ENCODE measurements around the gene UBL5.
A peak's percentile ranks its signal among the peaks of the same experiment; 100 is the strongest.
"Not testable (repeated sequence)": the region's sequence is repeated elsewhere in the genome, so short reads cannot be mapped to it uniquely, and the experiment has no call there.

The UBL5 gene

DNA sequence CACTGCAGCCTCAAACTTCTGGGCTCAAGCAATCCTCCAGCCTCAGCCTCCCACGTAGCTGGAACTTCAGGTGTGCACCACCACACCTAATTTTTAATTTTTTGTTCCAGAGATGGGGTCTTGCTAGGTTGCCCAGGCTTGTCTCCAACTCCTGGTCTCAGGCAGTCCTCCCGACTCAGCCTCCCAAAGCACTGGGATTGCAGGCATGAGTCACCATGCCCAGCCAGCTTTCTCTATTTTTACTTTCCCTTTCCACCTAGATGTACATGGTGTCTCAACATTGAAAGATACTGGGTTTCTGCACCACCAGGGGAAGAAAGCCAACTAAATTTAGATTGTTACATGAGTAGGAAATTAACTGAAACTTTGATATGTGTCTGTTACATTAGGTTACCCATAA is 45.4 kb upstream of the UBL5 start (continued):
- TF ChIP-seq, protein P1, sequence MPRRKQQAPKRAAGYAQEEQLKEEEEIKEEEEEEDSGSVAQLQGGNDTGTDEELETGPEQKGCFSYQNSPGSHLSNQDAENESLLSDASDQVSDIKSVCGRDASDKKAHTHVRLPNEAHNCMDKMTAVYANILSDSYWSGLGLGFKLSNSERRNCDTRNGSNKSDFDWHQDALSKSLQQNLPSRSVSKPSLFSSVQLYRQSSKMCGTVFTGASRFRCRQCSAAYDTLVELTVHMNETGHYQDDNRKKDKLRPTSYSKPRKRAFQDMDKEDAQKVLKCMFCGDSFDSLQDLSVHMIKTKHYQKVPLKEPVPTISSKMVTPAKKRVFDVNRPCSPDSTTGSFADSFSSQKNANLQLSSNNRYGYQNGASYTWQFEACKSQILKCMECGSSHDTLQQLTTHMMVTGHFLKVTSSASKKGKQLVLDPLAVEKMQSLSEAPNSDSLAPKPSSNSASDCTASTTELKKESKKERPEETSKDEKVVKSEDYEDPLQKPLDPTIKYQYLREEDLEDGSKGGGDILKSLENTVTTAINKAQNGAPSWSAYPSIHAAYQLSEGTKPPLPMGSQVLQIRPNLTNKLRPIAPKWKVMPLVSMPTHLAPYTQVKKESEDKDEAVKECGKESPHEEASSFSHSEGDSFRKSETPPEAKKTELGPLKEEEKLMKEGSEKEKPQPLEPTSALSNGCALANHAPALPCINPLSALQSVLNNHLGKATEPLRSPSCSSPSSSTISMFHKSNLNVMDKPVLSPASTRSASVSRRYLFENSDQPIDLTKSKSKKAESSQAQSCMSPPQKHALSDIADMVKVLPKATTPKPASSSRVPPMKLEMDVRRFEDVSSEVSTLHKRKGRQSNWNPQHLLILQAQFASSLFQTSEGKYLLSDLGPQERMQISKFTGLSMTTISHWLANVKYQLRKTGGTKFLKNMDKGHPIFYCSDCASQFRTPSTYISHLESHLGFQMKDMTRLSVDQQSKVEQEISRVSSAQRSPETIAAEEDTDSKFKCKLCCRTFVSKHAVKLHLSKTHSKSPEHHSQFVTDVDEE (CRISPR knock-in tag; IDR thresholded peaks at IDR 0.05) = no peak

DNA sequence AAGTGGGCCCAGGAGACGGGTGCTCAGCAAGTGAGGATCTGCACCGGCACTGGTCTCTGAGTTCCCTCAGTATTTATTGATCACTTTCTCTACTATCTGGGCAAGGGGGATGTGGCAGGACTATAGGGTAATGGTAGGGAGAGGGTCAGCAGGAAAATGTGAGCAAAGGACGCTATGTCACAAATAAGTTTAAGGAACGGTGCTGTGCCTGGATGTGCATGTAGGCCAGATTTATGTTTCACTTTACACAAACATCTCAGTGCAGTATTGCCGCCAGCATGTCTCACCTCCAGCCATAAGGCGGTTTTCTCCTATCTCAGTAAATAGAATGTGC is 43.6 kb upstream of the UBL5 start:
- not testable (repeated sequence) for ATAC-seq

DNA sequence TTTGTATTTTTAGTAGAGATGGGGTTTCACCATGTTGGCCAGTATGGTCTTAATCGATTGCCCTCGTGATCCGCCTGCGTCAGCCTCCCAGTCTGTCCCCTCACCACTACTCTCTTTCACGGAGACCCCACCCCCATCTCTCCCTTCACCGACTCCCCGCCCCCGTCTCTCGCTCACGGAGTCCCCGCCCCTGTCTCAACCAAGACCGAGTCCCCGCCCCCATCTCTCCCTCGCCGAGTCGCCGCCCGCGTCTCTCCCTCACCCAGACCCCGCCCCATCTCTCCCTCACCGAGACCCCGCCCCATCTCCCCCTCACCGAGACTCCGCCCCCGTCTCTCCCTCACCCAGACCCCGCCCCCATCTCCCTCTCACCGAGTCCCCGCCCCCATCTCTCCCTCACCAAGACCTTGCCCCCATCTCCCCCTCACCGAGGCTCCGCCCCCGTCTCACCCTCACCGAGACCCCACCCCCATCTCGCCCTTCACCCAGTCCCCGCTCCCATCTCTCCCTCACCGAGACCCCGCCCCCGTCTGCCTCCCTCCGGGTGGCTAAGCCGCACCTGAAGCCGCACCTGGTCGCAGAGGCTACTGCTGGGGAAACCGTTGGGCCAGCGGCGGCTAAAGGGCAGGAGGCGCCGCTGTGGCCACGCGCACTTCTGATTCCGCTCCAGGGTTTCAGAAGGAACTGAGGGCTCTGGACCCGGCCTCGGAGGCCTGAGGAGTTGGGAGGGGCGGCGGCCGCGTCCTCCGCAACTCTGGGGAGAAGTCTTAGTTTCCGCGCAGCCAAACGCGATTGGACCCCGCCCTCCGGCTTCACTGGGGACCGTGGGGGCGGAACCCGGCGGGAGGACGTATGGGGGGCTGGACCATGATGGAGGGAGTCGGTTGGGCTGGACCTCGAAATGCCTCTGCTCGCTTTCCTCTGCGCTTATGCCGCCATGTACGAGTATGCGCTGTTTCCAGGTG is 42.1 kb upstream of the UBL5 start:
- TF ChIP-seq, protein P2, sequence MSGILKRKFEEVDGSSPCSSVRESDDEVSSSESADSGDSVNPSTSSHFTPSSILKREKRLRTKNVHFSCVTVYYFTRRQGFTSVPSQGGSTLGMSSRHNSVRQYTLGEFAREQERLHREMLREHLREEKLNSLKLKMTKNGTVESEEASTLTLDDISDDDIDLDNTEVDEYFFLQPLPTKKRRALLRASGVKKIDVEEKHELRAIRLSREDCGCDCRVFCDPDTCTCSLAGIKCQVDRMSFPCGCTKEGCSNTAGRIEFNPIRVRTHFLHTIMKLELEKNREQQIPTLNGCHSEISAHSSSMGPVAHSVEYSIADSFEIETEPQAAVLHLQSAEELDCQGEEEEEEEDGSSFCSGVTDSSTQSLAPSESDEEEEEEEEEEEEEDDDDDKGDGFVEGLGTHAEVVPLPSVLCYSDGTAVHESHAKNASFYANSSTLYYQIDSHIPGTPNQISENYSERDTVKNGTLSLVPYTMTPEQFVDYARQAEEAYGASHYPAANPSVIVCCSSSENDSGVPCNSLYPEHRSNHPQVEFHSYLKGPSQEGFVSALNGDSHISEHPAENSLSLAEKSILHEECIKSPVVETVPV (CRISPR knock-in tag; IDR thresholded peaks at IDR 0.05) = no peak
- TF ChIP-seq ZC3H10 (CRISPR knock-in tag; IDR thresholded peaks at IDR 0.05) = no peak
- ATAC-seq = peak; percentile 88

DNA sequence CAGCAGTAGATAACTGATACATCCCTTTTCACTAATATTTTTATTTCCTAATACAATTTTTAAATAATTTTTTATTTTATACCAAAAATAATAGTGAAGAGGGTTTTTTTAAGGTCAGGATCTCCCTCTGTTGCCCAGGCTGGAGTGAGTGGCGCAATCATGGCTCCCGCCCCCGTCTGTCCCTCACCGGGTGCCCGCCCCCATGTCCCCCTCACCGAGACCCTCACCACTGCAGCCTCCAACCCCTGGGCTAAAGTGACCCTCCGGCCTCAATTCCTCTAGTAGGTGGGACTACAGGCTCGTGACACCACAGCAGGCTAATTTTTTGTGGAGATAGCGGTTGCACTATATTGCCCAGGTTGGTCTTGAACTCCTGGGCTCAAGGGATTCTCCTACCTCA is 41.4 kb upstream of the UBL5 start:
- TF ChIP-seq BACH2 (CRISPR knock-in tag; IDR thresholded peaks at IDR 0.05; ENCODE audit: borderline replicate concordance) = no peak
- no peak for TF ChIP-seq TCF4 (CRISPR knock-in tag; IDR thresholded peaks at IDR 0.05; ENCODE audit: borderline replicate concordance)
- TF ChIP-seq, protein P3, sequence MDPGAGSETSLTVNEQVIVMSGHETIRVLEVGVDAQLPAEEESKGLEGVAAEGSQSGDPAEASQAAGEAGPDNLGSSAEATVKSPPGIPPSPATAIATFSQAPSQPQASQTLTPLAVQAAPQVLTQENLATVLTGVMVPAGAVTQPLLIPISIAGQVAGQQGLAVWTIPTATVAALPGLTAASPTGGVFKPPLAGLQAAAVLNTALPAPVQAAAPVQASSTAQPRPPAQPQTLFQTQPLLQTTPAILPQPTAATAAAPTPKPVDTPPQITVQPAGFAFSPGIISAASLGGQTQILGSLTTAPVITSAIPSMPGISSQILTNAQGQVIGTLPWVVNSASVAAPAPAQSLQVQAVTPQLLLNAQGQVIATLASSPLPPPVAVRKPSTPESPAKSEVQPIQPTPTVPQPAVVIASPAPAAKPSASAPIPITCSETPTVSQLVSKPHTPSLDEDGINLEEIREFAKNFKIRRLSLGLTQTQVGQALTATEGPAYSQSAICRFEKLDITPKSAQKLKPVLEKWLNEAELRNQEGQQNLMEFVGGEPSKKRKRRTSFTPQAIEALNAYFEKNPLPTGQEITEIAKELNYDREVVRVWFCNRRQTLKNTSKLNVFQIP (CRISPR knock-in tag; IDR thresholded peaks at IDR 0.05; ENCODE audit: borderline replicate concordance, low read depth) = no peak
- no peak for TF ChIP-seq PPARA (CRISPR knock-in tag; IDR thresholded peaks at IDR 0.05; ENCODE audit: borderline replicate concordance)
- no peak for TF ChIP-seq ZC3H10 (CRISPR knock-in tag; IDR thresholded peaks at IDR 0.05)
- no peak for TF ChIP-seq ZFP30 (CRISPR knock-in tag; IDR thresholded peaks at IDR 0.05)
- no peak for TF ChIP-seq TOX (CRISPR knock-in tag; IDR thresholded peaks at IDR 0.05; ENCODE audit: borderline replicate concordance)
- TF ChIP-seq, protein P4, sequence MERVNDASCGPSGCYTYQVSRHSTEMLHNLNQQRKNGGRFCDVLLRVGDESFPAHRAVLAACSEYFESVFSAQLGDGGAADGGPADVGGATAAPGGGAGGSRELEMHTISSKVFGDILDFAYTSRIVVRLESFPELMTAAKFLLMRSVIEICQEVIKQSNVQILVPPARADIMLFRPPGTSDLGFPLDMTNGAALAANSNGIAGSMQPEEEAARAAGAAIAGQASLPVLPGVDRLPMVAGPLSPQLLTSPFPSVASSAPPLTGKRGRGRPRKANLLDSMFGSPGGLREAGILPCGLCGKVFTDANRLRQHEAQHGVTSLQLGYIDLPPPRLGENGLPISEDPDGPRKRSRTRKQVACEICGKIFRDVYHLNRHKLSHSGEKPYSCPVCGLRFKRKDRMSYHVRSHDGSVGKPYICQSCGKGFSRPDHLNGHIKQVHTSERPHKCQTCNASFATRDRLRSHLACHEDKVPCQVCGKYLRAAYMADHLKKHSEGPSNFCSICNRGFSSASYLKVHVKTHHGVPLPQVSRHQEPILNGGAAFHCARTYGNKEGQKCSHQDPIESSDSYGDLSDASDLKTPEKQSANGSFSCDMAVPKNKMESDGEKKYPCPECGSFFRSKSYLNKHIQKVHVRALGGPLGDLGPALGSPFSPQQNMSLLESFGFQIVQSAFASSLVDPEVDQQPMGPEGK (CRISPR knock-in tag; IDR thresholded peaks at IDR 0.05; ENCODE audit: borderline replicate concordance) = no peak
- no peak for TF ChIP-seq ESRRG (CRISPR knock-in tag; IDR thresholded peaks at IDR 0.05)
- TF ChIP-seq ARNTL (CRISPR knock-in tag; IDR thresholded peaks at IDR 0.05; ENCODE audit: borderline replicate concordance, low read depth) = no peak
- ATAC-seq = no peak

DNA sequence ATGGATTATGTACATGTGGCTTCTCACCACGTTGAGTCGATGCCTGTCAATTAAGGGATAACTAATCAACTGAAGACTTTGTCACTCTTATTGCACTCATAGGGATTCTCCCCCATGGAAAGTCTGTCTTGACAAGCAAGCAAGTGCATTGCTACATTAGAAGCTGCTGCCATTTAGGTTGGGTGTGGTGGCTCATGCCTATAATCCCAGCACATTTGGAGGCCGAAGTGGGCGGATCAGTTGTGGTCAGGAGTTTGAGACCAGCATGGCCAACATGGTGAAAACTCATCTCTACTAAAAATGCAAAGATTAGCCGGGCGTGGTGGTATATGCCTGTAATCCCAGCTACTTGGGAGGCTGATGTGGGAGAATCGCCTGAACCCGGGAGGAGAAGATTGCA is 40.9 kb upstream of the UBL5 start:
- no peak for ATAC-seq
- TF ChIP-seq, protein P3 (CRISPR knock-in tag; IDR thresholded peaks at IDR 0.05; ENCODE audit: borderline replicate concordance, low read depth) = no peak
- TF ChIP-seq, protein P1 (CRISPR knock-in tag; IDR thresholded peaks at IDR 0.05) = no peak
- TF ChIP-seq ZFP3 (CRISPR knock-in tag; IDR thresholded peaks at IDR 0.05) = no peak
- no peak for TF ChIP-seq ARNTL (CRISPR knock-in tag; IDR thresholded peaks at IDR 0.05; ENCODE audit: borderline replicate concordance, low read depth)
- TF ChIP-seq, protein P4 (CRISPR knock-in tag; IDR thresholded peaks at IDR 0.05; ENCODE audit: borderline replicate concordance) = no peak
- no peak for TF ChIP-seq BACH2 (CRISPR knock-in tag; IDR thresholded peaks at IDR 0.05; ENCODE audit: borderline replicate concordance)
- no peak for TF ChIP-seq SNAI2 (CRISPR knock-in tag; IDR thresholded peaks at IDR 0.05)
- TF ChIP-seq ZC3H10 (CRISPR knock-in tag; IDR thresholded peaks at IDR 0.05) = no peak
- no peak for TF ChIP-seq CSDC2 (CRISPR knock-in tag; IDR thresholded peaks at IDR 0.05)
- TF ChIP-seq GLIS3 (CRISPR knock-in tag; IDR thresholded peaks at IDR 0.05) = no peak
- TF ChIP-seq PPARA (CRISPR knock-in tag; IDR thresholded peaks at IDR 0.05; ENCODE audit: borderline replicate concordance) = no peak
- TF ChIP-seq ZNF70 (CRISPR knock-in tag; IDR thresholded peaks at IDR 0.05) = no peak
- no peak for TF ChIP-seq ZFP30 (CRISPR knock-in tag; IDR thresholded peaks at IDR 0.05)
